Peyer's patch (tissue), 4 donors: Measurements from ENCODE around the gene ZDHHC13. TPM values are rescaled to one million over a fixed set of nuclear protein-coding genes. Genes with fewer than 3 reads are reported as not detected.
A peak's percentile ranks its signal among the peaks of the same experiment; 100 is the strongest.

Experiments
- DNase-seq, 3 donors: peaks; one replicate each; pipeline ENCODE4 v3.0.0-alpha.2; 2017 to 2019
- H3K27ac ChIP-seq, 4 donors: fragments of 200-600 bp; sonication (generic); one replicate each; pipeline ENCODE4 v1.5.1; 2016 to 2019
- H3K27me3 ChIP-seq, 2 donors: fragments of 200-600 bp; sonication (generic); one replicate each; pipeline ENCODE4 v1.5.1; 2019
- H3K36me3 ChIP-seq, 3 donors: fragments of 200-600 bp; sonication (generic); one replicate each; pipeline ENCODE4 v1.5.1; 2016 to 2019
- H3K4me1 ChIP-seq, 4 donors: fragments of 200-600 bp; sonication (generic); one replicate each; pipeline ENCODE4 v1.5.1; 2016 to 2019
- H3K4me3 ChIP-seq, 4 donors: fragments of 200-600 bp; sonication (generic); 1 replicate in 3 of 4; 2 replicates in 1 of 4; pipeline ENCODE4 v1.5.1; 2016 to 2019; ENCODE audit warnings: mild to moderate bottlenecking in 1 of 4
- H3K9me3 ChIP-seq, 4 donors: fragments of 200-600 bp; sonication (generic); one replicate each; pipeline ENCODE4 v1.5.1; 2016 to 2019; ENCODE audit warnings: mild to moderate bottlenecking in 1 of 4
- CTCF ChIP-seq, 6 experiments: fragments of 450-650 bp in 4 of 6; fragments of 200-600 bp in 2 of 6; sonication (generic) in 1 of 6; IDR thresholded peaks; one replicate each; pipeline ENCODE4 v1.5.1; 2017 to 2019; ENCODE audit warnings: antibody characterized with exemption in 6 of 6, mild to moderate bottlenecking in 3 of 6, moderate library complexity in 1 of 6
- POLR2A ChIP-seq, 2 donors: fragments of 450-650 bp; IDR thresholded peaks; one replicate each; pipeline ENCODE4 v1.5.1; 2017; ENCODE audit warnings: antibody characterized with exemption in 2 of 2, mild to moderate bottlenecking in 2 of 2, moderate library complexity in 2 of 2
- total RNA-seq, 4 donors: library from RNA; depleted of rRNA; stranded (reverse); fragments of >200 nt; gene quantifications; one replicate each; pipeline ENCODE4 v1.1.0, GENCODE V29; 2016

The ZDHHC13 gene
- total RNA-seq, 4 donors from 2014 or later, result 10.7 to 34.6 (median 27.1) TPM

DNA sequence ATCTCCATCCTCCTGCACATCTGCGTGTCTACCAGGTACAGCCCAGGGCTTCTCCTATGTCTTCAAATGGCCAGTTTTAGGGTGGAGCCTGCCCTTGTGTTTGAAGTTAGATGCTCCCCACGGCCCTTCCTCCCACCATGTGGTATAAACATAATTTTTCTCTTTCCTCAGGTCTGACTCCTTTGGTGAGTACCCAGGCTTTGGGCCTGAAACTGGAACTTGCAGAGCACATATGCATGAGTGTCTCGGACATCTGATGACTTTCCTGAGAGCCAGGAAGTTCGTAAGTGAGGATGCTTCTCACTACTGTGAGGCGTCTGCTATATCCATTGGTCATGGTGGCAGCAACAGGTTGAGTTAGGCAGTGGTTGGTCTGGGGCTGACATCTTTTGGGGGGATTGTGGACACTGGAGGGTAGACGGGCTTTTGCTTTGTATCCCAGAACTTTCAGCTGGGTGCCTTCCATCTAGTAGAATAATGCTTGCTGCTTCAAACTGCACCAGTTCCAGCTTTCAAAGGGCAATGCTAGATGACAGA is 68.6 kb downstream of the ZDHHC13 start:
- no peak for DNase-seq
- Histone ChIP-seq H3K27ac (no peak overlapping the region), H3K4me3 (no peak overlapping the region), H3K9me3 (no peaks in the 10 kb centered on the region), H3K36me3 (no peaks in the 10 kb centered on the region), H3K27me3 (no peaks in the 10 kb centered on the region), H3K4me1 (no peaks in the 10 kb centered on the region)
- no peak for TF ChIP-seq CTCF (IDR thresholded peaks at IDR 0.05)
- no peak for TF ChIP-seq POLR2A (IDR thresholded peaks at IDR 0.05)

DNA sequence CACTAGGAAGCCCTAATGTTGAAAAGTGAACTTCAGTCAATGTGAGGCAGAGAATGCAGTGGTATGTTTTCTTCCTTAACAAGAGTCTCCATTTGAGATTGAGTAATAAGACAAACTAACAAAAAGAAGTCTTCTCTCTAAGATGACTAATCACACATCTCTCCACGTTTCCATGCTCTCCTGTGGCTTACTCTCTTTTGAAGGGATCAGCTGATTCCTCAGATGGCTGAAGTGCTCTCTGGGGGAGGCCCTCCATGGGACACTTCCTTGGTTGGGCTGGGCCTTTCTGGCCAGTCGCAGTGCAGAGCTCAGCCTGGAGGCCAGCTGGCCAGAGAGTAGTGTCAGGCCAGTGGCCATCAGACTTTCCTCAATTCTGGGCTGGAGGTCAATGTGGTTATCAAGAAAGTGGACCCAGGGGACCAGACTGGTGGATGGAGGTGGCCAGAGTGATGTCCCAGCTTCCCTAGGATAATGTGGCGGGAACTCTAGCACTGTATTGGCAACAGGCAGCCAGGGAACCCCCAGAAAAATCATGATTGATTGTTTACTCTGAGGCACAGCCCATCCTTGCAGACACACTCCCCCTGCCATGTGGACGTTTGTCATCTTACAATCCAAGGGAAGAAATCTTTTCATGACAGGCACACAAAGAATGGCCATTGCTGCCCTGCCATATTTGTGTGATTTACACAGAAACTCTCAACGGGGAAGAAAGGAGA is 70.3 kb downstream of the ZDHHC13 start:
- TF ChIP-seq CTCF (IDR thresholded peaks at IDR 0.05) (no peak), POLR2A (IDR thresholded peaks at IDR 0.05) (no peak)
- H3K36me3 ChIP-seq, result no peaks in the 10 kb centered on the region

GRCh38 chr11:19187833-19188258 is 70.9 kb downstream of the ZDHHC13 start:
- no peak for TF ChIP-seq POLR2A (IDR thresholded peaks at IDR 0.05)
- TF ChIP-seq CTCF (IDR thresholded peaks at IDR 0.05), result no peak
- H3K9me3 ChIP-seq, result no peaks in the 10 kb centered on the region

More for the DNA sequence above, 70.3 kb downstream of the ZDHHC13 start:
- Histone ChIP-seq H3K4me1 (no peaks in the 10 kb centered on the region), H3K9me3 (no peaks in the 10 kb centered on the region), H3K27me3 (no peaks in the 10 kb centered on the region), H3K4me3 (no peak overlapping the region), H3K27ac (no peak overlapping the region)
- no peak for DNase-seq

DNA sequence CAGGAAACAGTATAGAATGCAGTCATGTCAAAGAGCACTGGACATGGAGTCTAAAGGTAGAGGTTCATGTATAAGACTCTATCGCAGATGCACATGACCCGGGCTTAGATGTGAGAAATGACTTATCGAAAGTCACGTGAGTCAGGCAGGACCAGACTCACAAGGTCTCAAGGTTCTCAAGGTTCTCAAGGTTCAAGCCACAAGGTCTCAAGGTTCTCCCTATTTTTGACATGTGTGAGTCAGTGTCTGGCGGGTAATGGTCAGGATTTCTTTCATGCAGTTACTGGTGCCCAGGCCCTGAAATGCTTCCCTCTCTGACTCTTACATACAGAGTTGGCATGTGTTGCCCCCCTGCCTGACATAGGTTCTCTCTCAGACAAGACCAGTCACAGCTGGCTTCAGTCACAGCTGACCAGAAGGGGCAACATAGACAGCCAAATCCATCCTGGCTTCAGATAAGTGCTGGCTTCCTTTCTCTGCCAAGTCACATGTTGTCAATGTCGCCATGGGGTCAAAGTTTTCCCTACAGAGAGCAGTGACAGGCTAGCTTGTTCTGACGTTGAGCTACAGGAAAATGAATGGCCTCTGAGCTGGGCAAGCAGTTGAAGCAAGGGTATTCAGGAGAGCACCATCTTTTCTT is 74.7 kb downstream of the ZDHHC13 start:
- Histone ChIP-seq H3K36me3 (no peaks in the 10 kb centered on the region), H3K4me3 (no peak overlapping the region), H3K4me1 (peaks cover 0 to 6% (median 0%) of the 10 kb centered on the region in 4 donors), H3K27me3 (no peaks in the 10 kb centered on the region), H3K27ac (no peak overlapping the region), H3K9me3 (no peaks in the 10 kb centered on the region)
- peak in 1 of 3 donors; percentile 49 for DNase-seq
- TF ChIP-seq CTCF (IDR thresholded peaks at IDR 0.05) (peak in 1 of 6 experiments; percentile 3), POLR2A (IDR thresholded peaks at IDR 0.05) (no peak)

More at GRCh38 chr11:19187833-19188258, 70.9 kb downstream of the ZDHHC13 start:
- Histone ChIP-seq H3K27me3 (no peaks in the 10 kb centered on the region), H3K36me3 (no peaks in the 10 kb centered on the region), H3K4me1 (no peaks in the 10 kb centered on the region), H3K27ac (no peak overlapping the region), H3K4me3 (no peak overlapping the region)
- no peak for DNase-seq

- Histone ChIP-seq H3K36me3 (no peaks in the 10 kb centered on the region), H3K4me3 (no peak overlapping the region), H3K4me1 (peaks cover 0 to 6% (median 0%) of the 10 kb centered on the region in 4 donors), H3K9me3 (no peaks in the 10 kb centered on the region), H3K27me3 (no peaks in the 10 kb centered on the region), H3K27ac (no peak overlapping the region)
- TF ChIP-seq CTCF (IDR thresholded peaks at IDR 0.05) (no peak), POLR2A (IDR thresholded peaks at IDR 0.05) (no peak)
- DNase-seq, result no peak
Measured at GRCh38 chr11:19193916-19194315, 76.9 kb downstream of the ZDHHC13 start.
